B cell (primary cell): ENCODE results near the gene GRB10.

ENCODE experiments used
- CTCF ChIP-seq: fragments of 200-600 bp; IDR thresholded peaks from one replicate; pipeline ENCODE4 v1.8.0; 2022; ENCODE audit warnings: antibody characterized with exemption, mild to moderate bottlenecking
- EZH2 ChIP-seq: IDR thresholded peaks from 2 replicates; pipeline ENCODE4 v1.6.1; 2012; ENCODE audit warnings: borderline replicate concordance, low read depth, mild to moderate bottlenecking, moderate library complexity, low read length; ENCODE audit not compliant: insufficient read depth, poor library complexity, severe bottlenecking

GRCh38 chr7:50673096-50673495 lies 109.6 kb downstream of the GRB10 start:
- TF ChIP-seq CTCF (no peak), EZH2 (no peak)
